ENCODE measurements around the gene CDKN2C.
"Not testable (repeated sequence)": the region's sequence is repeated elsewhere in the genome, so short reads cannot be mapped to it uniquely, and the experiment has no call there.

Gene CDKN2C

DNA sequence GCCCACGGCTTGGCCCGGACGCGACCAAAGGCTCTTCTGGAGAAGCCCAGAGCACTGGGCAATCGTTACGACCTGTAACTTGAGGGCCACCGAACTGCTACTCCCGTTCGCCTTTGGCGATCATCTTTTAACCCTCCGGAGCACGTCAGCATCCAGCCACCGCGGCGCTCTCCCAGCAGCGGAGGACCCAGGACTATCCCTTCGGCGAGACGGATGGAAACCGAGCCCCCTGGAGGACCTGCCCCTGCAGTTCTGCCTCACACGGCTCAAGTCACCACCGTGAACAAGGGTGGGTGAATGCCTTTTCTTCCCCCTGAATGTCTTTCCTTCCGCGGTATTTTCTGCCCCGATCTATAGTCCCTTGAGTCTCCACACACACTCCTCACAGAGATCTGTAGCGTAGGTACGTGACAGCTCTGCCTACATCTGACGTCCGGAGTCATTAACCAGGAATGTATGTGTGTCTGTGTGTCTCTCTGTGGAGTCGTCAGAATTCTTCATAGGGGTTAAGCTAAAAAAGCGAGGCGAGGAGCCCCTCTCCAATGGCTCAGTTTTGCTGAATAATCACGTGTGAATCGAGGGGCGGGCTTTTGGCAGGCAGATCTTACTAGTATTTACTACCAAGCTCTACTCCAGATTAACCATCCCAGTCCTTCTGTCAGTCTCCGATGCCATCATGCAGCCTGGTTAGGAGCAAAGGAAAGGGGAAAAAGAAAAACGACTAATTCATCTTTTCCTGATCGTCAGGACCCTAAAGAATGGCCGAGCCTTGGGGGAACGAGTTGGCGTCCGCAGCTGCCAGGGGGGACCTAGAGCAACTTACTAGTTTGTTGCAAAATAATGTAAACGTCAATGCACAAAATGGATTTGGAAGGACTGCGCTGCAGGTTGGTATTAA, at the start of gene CDKN2C:
CDKN2C (plus strand) TSS at position 635 of the 898 bp plus-strand sequence; CDS start at position 759, 124 bp downstream.
- peak; percentile 48 for DNase-seq

DNA sequence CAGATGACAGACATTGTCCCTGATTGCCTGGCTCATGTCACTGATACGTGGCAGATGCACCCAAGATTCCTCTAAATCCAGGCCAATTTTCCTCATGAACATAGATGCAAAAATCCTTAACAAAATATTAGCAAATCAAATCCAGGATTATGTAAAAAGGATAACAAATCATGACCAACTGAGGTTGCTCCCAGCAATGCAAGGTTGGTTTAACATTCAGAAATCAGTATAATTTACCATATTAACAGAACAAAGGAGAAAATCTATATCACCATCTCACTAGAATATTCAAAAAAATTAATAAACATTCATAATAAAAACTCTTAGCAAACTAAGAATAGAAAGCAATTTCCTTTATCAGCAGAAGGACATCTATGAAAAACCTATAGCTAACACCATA, 49.6 kb upstream of the CDKN2C start:
- no peak for DNase-seq

DNA sequence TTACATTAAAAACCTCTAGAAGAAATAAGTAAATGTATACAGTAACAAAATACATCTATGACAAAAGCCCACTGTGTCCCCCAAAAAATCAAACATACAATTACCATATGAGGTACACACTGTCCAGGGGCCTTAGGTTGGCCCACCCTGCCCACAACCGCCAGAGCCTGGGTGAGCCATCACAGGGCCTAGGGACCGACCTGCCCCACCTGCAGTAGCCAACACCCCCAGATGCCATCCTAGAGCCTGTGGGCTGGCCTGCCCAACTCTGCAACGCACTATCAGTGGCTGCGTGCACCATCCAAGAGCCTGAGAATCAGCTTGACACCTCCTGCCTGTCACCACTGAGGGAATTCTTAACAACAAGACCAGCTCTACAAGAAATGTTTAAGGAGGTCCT, 49.0 kb upstream of the CDKN2C start:
- no peak for DNase-seq

- DNase-seq, result no peak
Observed at GRCh38 chr1:50923564-50923963, 46.5 kb upstream of the CDKN2C start.

DNA sequence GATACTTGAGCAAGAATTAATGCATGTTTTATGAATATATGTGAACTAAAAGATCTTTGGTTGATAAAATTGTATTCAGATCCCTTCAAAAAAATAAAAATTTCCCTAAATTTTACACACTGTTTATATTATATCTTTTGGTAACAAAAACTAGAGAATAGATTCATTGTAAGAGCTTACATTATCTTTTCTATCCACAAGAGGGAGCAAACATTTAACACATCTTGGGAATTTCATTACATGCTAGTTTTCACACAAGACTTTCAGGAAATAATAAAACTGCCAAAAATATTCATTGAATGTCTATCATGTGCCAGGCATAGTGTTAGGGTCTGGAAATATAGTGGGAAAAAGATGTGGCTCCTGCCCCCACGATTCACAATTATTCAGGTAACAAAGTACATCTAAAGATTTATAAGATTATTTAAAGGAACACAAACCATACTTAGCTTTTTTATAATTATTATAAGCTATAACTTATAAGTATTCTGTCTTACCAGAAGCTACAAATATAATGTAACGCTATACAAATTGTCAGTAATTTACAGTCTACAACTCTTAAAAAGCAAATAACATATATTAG, 40.6 kb upstream of the CDKN2C start:
- DNase-seq, result no peak

- DNase-seq, result no peak
Observed at GRCh38 chr1:50930193-50930592, 39.9 kb upstream of the CDKN2C start.

GRCh38 chr1:50930965-50931737, 38.9 kb upstream of the CDKN2C start:
- DNase-seq, result no peak

DNA sequence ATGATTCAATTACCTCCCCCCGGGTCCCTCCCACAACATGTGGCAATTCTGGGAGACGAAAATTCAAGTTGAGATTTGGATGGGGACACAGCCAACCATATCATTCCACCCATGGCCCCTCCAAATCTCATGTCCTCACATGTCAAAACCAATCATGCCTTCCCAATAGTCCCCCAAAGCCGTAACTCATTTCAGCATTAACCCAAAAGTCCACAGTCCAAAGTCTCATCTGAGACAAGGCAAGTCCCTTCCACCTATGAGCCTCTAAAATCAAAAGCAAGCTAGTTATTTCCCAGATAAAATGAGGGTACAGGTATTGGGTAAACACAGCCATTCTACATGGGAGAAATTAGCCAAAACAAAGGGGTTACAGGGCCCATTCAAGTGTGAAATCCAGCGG, 38.0 kb upstream of the CDKN2C start:
- DNase-seq, result not testable (repeated sequence)

- DNase-seq, result not testable (repeated sequence)
Observed at GRCh38 chr1:50933770-50934169, 36.3 kb upstream of the CDKN2C start.

- DNase-seq, result no peak
Observed at GRCh38 chr1:50934838-50935237, 35.2 kb upstream of the CDKN2C start.

DNA sequence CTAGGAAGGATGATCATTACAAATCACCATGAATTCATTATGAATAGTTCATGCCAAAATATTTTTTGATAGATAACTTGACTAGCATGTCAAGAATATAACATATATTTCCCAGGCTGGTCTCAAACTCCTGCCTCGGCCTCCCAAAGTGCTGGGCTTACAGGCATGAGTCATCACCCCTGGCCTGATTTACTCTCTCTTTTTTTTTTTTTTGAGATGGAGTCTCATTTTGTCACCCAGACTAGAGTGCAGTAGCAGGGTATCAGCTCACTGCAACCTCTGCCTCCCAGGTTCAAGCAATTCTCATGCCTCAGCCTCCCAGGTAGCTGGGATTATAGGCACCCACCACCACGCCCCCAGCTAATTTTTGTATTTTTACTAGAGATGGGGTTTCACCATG, 34.8 kb upstream of the CDKN2C start:
- DNase-seq, result not testable (repeated sequence)

- no peak for DNase-seq
Observed at GRCh38 chr1:50936321-50936720, 33.7 kb upstream of the CDKN2C start.

- no peak for DNase-seq
Observed at GRCh38 chr1:50940291-50940690, 29.8 kb upstream of the CDKN2C start.

DNA sequence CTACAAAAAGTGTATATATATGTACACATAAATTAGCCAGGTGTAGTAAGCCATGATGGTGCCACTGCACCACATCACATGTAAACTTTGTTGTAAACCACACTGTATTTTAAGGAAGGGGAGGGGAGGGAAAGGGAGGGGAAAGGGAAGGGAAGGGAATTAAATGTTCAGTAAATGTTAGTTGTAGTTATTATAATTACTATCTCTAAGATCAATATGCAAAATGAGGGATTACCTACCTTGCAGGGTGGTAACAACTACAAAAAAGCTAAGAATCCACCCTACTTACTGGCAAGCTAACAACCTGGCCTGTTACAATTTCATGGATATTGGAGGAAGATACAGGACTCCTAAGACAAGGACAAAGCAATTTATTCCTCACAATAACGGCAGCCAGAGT, 27.7 kb upstream of the CDKN2C start:
- no peak for DNase-seq

DNA sequence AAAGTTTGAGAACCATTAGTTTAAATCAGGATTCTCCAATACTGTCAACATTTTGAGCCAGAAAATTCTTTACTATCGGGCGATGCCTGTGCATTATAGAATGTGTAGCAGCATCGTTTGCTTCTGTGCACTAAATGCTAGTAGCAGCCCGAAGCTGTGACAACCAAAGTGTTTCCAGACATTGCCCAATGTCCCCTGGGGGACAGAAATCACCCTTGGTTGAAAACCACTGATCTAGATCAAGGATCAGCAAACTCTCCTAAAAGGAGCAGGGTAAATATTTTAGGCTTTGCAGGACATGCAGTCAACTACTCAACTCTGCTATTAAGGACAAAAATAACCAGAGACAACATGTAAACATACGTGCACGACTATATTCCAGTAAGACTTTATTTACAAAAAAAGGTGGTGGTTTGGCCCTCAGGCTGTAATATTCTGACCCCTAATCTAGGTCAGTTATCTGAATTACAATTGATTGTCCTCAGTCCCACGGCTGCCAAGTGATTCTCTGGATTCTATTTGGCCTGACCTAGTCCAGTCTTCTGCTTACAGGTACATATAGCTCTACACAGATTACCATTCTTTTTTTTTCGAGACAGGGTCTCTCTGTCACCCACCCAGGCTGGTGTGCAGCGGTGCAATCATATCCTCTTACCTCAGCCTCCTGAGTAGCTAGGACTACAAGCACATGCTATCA, 20.6 kb upstream of the CDKN2C start:
- DNase-seq, result no peak

- no peak for DNase-seq
Observed at GRCh38 chr1:50950396-50950795, 19.6 kb upstream of the CDKN2C start.

DNA sequence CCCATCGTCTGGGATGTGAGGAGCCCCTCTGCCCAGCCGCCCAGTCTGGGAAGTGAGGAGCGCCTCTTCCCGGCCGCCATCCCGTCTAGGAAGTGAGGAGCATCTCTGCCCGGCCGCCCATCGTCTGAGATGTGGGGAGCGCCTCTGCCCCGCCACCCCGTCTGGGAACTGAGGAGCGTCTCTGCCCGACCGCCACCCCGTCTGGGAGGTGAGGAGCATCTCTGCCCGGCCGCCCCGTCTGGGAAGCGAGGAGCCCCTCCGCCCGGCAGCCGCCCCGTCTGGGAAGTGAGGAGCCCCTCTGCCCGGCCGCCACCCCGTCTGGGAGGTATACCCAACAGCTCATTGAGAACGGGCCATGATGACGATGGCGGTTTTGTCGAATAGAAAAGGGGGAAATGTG, 17.5 kb upstream of the CDKN2C start:
- not testable (repeated sequence) for DNase-seq

DNA sequence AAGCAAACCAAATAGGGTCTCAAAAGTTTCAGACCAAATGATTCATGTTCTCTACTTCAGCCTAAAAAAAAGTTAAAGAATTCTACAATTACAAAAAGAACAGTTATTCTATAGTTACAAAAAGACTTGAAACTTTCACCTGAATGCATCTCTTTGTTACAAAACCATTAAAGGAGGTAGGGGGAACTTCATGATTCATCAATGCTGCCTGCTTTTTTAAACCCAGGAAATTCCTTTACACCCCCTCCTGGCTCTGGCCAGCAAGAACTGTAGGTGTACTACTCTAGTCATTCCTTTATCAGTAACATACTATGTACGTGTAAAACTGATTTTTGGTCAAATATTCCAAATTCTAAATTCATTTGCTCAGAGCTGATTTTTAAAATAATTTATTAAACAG, 14.9 kb upstream of the CDKN2C start:
- DNase-seq, result no peak

- peak; percentile 33 for DNase-seq
Observed at GRCh38 chr1:50959303-50959912, 10.6 kb upstream of the CDKN2C start.

DNA sequence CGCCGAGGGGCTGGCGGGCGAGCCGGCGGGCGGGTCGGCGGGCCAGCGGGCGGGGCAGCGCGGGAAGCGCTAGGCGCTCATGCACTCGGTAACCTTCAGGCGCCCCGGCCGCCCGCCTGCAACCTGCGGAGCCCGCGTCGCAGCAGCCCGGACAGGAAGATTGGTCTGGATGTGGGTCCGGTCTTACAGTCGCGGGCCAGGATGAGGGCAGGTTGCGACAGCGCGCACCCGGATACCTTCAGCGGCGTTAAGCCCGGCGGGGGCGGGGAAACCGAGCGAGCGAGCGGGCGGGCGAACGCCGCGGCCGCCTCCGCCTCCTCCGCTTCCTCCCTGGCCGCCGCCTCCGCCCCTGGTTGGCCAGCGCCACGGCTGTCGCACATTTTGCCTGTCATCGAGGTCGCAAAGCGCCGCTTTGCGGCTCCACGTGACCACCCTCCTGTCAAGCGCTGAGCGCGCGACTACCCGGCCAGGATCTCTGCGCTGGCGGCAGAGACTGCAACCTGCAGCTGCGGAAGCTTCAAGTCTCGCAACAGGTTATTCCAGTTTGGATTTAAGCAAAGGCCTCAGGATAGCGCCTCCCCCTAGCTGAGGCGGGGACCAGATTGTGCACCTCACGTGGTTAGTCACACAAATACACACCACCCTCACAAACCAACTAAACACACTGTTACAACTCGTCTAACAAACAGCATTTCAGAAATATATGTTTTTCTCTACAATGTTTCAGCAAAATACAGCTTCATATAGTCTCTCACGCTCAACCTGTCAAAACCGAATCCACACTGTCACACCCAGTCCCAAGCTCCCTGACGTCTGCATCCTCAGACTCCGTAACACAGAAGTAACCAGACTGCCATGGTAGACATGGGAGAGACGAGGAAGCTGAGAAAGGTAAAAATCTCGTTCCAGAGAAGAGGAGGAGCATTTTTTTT, 9.9 kb upstream of the CDKN2C start, which contains the start of gene FAF1:
FAF1 (minus strand) TSS at position 355 of the 932 bp plus-strand sequence. CDS start 456 bp downstream, outside the sequence.
- DNase-seq, result peak; percentile 97

GRCh38 chr1:50964863-50965262, 5.2 kb upstream of the CDKN2C start:
- no peak for DNase-seq

Data from CD4-positive, alpha-beta T cell treated with Interleukin-15 for 1 hour (primary cell).